ENCODE data around the gene CALML6.

CALML6 gene

GRCh38 chr1:1942753-1943656 lies 27.9 kb downstream of the CALML6 start:
- in situ Hi-C loops (cut with HindIII; ENCODE audit: low sequenced_read_pairs), result no loop called here
- TF ChIP-seq, protein P1, sequence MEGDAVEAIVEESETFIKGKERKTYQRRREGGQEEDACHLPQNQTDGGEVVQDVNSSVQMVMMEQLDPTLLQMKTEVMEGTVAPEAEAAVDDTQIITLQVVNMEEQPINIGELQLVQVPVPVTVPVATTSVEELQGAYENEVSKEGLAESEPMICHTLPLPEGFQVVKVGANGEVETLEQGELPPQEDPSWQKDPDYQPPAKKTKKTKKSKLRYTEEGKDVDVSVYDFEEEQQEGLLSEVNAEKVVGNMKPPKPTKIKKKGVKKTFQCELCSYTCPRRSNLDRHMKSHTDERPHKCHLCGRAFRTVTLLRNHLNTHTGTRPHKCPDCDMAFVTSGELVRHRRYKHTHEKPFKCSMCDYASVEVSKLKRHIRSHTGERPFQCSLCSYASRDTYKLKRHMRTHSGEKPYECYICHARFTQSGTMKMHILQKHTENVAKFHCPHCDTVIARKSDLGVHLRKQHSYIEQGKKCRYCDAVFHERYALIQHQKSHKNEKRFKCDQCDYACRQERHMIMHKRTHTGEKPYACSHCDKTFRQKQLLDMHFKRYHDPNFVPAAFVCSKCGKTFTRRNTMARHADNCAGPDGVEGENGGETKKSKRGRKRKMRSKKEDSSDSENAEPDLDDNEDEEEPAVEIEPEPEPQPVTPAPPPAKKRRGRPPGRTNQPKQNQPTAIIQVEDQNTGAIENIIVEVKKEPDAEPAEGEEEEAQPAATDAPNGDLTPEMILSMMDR (IDR thresholded peaks at IDR 0.05; ENCODE audit: low read depth, low read length), result no peak
- DNase-seq (ENCODE audit: low read depth, low spot score), result no peak
- H3K4me3 ChIP-seq (ENCODE audit: low read depth, low read length), result no peak overlapping the region

DNA sequence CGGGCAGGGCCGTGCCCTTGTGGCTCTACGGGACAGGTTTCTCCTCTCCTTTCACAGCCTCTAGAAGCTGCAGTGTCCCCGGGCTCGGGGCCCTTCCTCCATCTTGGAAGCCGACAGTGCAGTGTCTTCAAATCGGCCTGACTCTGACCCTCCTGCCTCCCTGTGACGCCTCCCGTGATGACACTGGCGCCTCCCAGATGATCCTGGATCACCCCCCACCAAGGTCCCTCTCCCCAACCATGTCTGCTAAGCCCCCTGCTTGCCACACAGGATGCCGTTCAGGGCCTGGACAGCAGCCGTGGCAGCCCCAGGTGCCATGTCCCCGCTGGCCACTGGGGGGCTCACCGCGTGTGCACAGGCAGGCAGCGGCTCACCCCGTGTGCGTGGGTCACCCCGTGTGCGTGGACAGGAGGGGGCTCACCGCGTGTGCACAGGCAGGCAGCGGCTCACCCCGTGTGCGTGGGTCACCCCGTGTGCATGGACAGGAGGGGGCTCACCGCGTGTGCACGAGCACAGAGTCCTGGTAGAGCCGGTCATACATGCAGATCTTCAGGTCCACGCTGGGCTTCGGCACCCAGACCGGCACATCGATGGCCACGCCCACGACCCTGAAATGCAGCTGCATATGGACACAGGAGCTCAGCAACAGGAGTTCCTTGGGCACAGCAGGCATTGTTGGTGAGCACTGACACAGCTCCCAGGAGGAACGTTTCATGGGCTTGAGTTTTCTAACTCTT lies 28.9 kb downstream of the CALML6 start:
- in situ Hi-C loops (cut with HindIII; ENCODE audit: low sequenced_read_pairs), result no loop called here
- DNase-seq (ENCODE audit: low read depth, low spot score), result no peak
- H3K4me3 ChIP-seq (ENCODE audit: low read depth, low read length), result no peak overlapping the region
- TF ChIP-seq, protein P1 (IDR thresholded peaks at IDR 0.05; ENCODE audit: low read depth, low read length), result peak; percentile 80

DNA sequence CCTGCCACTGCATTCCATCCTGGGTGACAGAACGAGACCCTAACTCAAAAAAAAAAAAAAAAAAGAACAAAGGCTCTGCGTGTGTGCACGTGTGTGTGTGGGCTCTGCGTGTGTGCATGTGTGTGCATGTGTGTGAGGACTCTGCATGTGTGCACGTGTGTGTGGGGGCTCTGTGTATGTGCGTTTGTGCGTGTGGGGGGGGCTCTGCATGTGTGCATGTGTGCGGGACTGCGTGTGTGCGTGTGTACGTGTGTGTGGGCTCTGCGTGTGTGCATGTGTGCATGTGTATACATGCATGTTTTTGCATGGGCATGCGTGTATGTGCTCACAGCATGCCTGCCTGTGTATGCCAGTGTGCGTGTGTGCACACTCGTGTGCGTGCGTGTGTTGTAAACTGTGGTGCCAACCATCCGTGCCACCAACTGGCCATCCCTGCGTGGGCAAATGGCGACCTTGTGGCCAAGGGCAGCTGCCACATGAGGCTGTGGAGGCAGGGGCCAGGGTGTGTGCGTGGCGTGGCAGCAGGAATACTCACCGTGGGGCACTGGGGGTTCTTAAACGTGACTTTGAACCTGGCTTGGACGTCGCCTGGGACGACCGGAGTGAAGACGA lies 30.8 kb downstream of the CALML6 start:
- TF ChIP-seq, protein P1 (IDR thresholded peaks at IDR 0.05; ENCODE audit: low read depth, low read length), result no peak
- in situ Hi-C loops (cut with HindIII; ENCODE audit: low sequenced_read_pairs), result no loop called here
- DNase-seq (ENCODE audit: low read depth, low spot score), result no peak
- no peak overlapping the region for H3K4me3 ChIP-seq (ENCODE audit: low read depth, low read length)

DNA sequence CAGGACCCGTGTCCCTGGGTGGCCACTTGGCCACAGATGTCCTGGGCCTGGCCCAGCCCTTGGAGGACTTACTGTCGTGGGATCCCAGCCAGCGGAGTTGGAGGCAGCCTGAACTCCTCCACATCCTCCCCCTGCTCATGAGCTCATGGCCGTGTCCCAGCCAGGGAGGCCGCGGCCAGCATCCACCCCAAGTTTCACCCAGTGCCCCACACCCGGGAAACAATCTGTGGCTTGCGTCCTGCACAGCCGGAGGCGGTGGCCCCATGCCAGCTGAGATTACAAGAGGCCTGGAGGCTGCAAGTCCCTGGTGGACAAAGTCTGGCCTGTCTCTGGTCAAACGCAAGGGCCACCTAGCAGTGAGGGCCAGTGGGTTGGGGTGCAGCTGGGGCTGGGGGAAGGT lies 31.5 kb downstream of the CALML6 start:
- in situ Hi-C loops (cut with HindIII; ENCODE audit: low sequenced_read_pairs), result no loop called here
- no peak overlapping the region for H3K4me3 ChIP-seq (ENCODE audit: low read depth, low read length)
- TF ChIP-seq, protein P1 (IDR thresholded peaks at IDR 0.05; ENCODE audit: low read depth, low read length), result no peak
- no peak for DNase-seq (ENCODE audit: low read depth, low spot score)

- DNase-seq (ENCODE audit: low read depth, low spot score), result no peak
- in situ Hi-C loops (cut with HindIII; ENCODE audit: low sequenced_read_pairs), result no loop called here
- TF ChIP-seq, protein P1 (IDR thresholded peaks at IDR 0.05; ENCODE audit: low read depth, low read length), result no peak
- no peak overlapping the region for H3K4me3 ChIP-seq (ENCODE audit: low read depth, low read length)
These were observed 32.4 kb downstream of the CALML6 start for GRCh38 chr1:1947493-1947892.

GRCh38 chr1:1948783-1949182 lies 33.7 kb downstream of the CALML6 start:
- TF ChIP-seq, protein P1 (IDR thresholded peaks at IDR 0.05; ENCODE audit: low read depth, low read length), result no peak
- H3K4me3 ChIP-seq (ENCODE audit: low read depth, low read length), result no peak overlapping the region
- no peak for DNase-seq (ENCODE audit: low read depth, low spot score)
- in situ Hi-C loops (cut with HindIII; ENCODE audit: low sequenced_read_pairs), result no loop called here

All from astrocyte of the spinal cord (primary cell).